K562 (cell line): ENCODE measurements around the gene SDHAF1. TPM values are rescaled to one million over a fixed set of nuclear protein-coding genes. Genes with fewer than 3 reads are reported as not detected.

ENCODE experiments used
- ATAC-seq: fragments of 200-7000 bp; cut with Tn5 transposase; 3 replicates; pipeline ENCODE4 v1.9.1; 2020; ENCODE audit warnings: moderate library complexity
- BruUV-seq: library from RNA; stranded (reverse); fragments of 400-500 nt; replicated peaks from 2 replicates; lab custom pipeline; 2021; lab: Mats Ljungman, UMichigan
- CTCF ChIA-PET: fragments of 300-600 bp; formaldehyde crosslinking; extraction: SDS; loops from one replicate; lab custom pipeline; 2021; ENCODE audit warnings: low intra/inter-chr PET ratio; lab: Yijun Ruan, JAX
- POLR2A ChIA-PET: fragments of 300-600, 350-650 bp; sonication (Branson Sonifier 250); formaldehyde crosslinking; extraction: SDS; loops from one replicate; lab custom pipeline; 2021; ENCODE audit warnings: antibody characterized with exemption, inconsistent platforms; lab: Yijun Ruan, JAX
- DNase-seq, 4 experiments: peaks; one replicate each; pipeline versions ENCODE4 v3.0.0 to v3.0.0-alpha.2; 2011 to 2018; ENCODE audit warnings: low spot score in 3 of 4, mixed read lengths in 3 of 4; ENCODE audit errors: extremely low read depth in 1 of 4
- FAIRE-seq: peaks from 2 replicates; lab custom pipeline; 2011; peaks lifted over from hg19 to GRCh38; lab: Jason Lieb, UNC
- H2AFZ ChIP-seq: 2 replicates; pipeline ENCODE4 v1.6.0; 2011; ENCODE audit warnings: low read depth, low read length, control low read depth, inconsistent platforms
- H3K27ac ChIP-seq: fragments of 200-600 bp; 3 replicates; pipeline ENCODE4 v1.8.0; 2011; ENCODE audit warnings: low read depth, mild to moderate bottlenecking, control low read depth, inconsistent platforms, low read length, moderate library complexity, mixed read lengths; ENCODE audit errors: extremely low read depth
- H3K27me3 ChIP-seq, 2 experiments: fragments of 300-600 bp in 1 of 2; 2 replicates in 1 of 2; 3 replicates in 1 of 2; pipeline versions ENCODE4 v1.6.0 to v1.8.0; 2011; ENCODE audit warnings: inconsistent platforms in 2 of 2, low read length in 2 of 2, mild to moderate bottlenecking in 1 of 2, mixed read lengths in 1 of 2, moderate library complexity in 1 of 2; ENCODE audit not compliant: control insufficient read depth in 2 of 2, insufficient read depth in 2 of 2
- H3K36me3 ChIP-seq: fragments of 300-600 bp; 3 replicates; pipeline ENCODE4 v1.8.0; 2011; ENCODE audit warnings: mild to moderate bottlenecking, low read length, inconsistent platforms; ENCODE audit not compliant: control insufficient read depth, insufficient read depth
- H3K4me1 ChIP-seq, 2 experiments: fragments of 200-600 bp in 1 of 2; replicated peaks in 1 of 2; 2 replicates in 1 of 2; 3 replicates in 1 of 2; pipeline versions ENCODE4 v1.5.1 to v1.8.0; 2011; ENCODE audit warnings: inconsistent platforms in 2 of 2, low read length in 2 of 2, mild to moderate bottlenecking in 1 of 2, mixed read lengths in 1 of 2, moderate library complexity in 1 of 2; ENCODE audit not compliant: control insufficient read depth in 2 of 2, insufficient read depth in 2 of 2
- H3K4me2 ChIP-seq: 2 replicates; pipeline ENCODE4 v1.6.1; 2011; ENCODE audit warnings: low read length, control low read depth, inconsistent platforms, mixed read lengths; ENCODE audit not compliant: insufficient read depth
- H3K4me3 ChIP-seq: fragments of 200-600 bp; sonication (generic), shearing (Covaris generic); 2 replicates; pipeline ENCODE4 v1.5.1; 2016; ENCODE audit warnings: control low read depth, inconsistent platforms
- H3K79me2 ChIP-seq: fragments of 200-600 bp; 3 replicates; pipeline ENCODE4 v1.8.0; 2011; ENCODE audit warnings: low read length, inconsistent platforms; ENCODE audit not compliant: control insufficient read depth, insufficient read depth
- H3K9ac ChIP-seq, 2 experiments: 2 replicates each; pipeline versions ENCODE4 v1.6.0 to v1.6.1; 2011; ENCODE audit warnings: low read depth in 2 of 2, low read length in 2 of 2, control low read depth in 1 of 2, inconsistent platforms in 1 of 2, mild to moderate bottlenecking in 1 of 2, mixed read lengths in 1 of 2; ENCODE audit not compliant: insufficient read depth in 1 of 2
- H3K9me1 ChIP-seq: one replicate; pipeline ENCODE4 v1.6.0; 2011; ENCODE audit warnings: inconsistent platforms, mild to moderate bottlenecking, low read length, moderate library complexity; ENCODE audit not compliant: control insufficient read depth, insufficient read depth
- H3K9me3 ChIP-seq: replicated peaks from 2 replicates; pipeline ENCODE4 v1.5.1; 2011; ENCODE audit warnings: low read depth, low read length, inconsistent platforms; ENCODE audit not compliant: control insufficient read depth, insufficient read depth
- H4K20me1 ChIP-seq: replicated peaks from 2 replicates; pipeline ENCODE4 v1.6.1; 2011; ENCODE audit warnings: low read length, inconsistent platforms, mixed read lengths; ENCODE audit not compliant: control insufficient read depth, insufficient read depth
- ATF7 ChIP-seq: fragments of 450-650 bp; IDR thresholded peaks from 2 replicates; pipeline ENCODE4 v1.7.1; 2014; ENCODE audit warnings: mild to moderate bottlenecking, moderate library complexity
- BMI1 ChIP-seq: fragments of 150-350 bp; IDR thresholded peaks from 2 replicates; pipeline ENCODE4 v1.6.1; 2014; ENCODE audit warnings: low read length
- EHMT2 ChIP-seq: fragments of 450-650 bp; IDR thresholded peaks from 2 replicates; pipeline ENCODE4 v1.6.1; 2018; ENCODE audit warnings: antibody characterized with exemption
- HDAC2 ChIP-seq: fragments of 450-650 bp; IDR thresholded peaks from 2 replicates; pipeline ENCODE4 v1.6.1; 2016; ENCODE audit warnings: mild to moderate bottlenecking
- MAZ ChIP-seq, 2 experiments: fragments of 450-650 bp in 1 of 2; sonication (generic) in 1 of 2; formaldehyde crosslinking; IDR thresholded peaks in 1 of 2; conservative IDR thresholded peaks in 1 of 2; 2 replicates each; pipeline versions ENCODE4 v1.4.0 to v1.5.0; 2020; ENCODE audit warnings: mild to moderate bottlenecking in 1 of 2, missing genetic modification reagents in 1 of 2
- NFATC3 ChIP-seq: fragments of 450-650 bp; IDR thresholded peaks from 2 replicates; pipeline ENCODE4 v1.6.1; 2017; ENCODE audit warnings: mild to moderate bottlenecking
- POLR3G ChIP-seq: IDR thresholded peaks from 2 replicates; pipeline ENCODE4 v1.6.1; 2011; ENCODE audit not compliant: insufficient read length, insufficient replicate concordance; ENCODE audit errors: extremely low read depth
- PRMT5 ChIP-seq: sonication (generic); formaldehyde crosslinking; IDR thresholded peaks from 2 replicates; pipeline ENCODE4 v1.5.0; 2020; ENCODE audit warnings: missing genetic modification reagents
- RCOR1 ChIP-seq, 2 experiments: IDR thresholded peaks; 2 replicates each; pipeline ENCODE4 v1.6.1; 2012; ENCODE audit warnings: low read depth in 2 of 2, low read length in 2 of 2, borderline replicate concordance in 1 of 2, improper control_type of control experiment in 1 of 2
- RFX7 ChIP-seq: fragments of 250-450 bp; sonication (Bioruptor Pico); IDR thresholded peaks from 2 replicates; pipeline ENCODE4 v1.5.1; 2021; ENCODE audit warnings: mild to moderate bottlenecking
- SREBF2 ChIP-seq: sonication (generic); formaldehyde crosslinking; IDR thresholded peaks from 2 replicates; pipeline ENCODE4 v1.4.0; 2020; ENCODE audit warnings: mild to moderate bottlenecking, missing genetic modification reagents
- TEAD1 ChIP-seq, 2 experiments: fragments of 450-650 bp in 1 of 2; sonication (generic) in 1 of 2; formaldehyde crosslinking; IDR thresholded peaks; 2 replicates each; pipeline versions ENCODE4 v1.4.0 to v1.8.0; 2020 to 2022; ENCODE audit warnings: mild to moderate bottlenecking in 2 of 2, missing genetic modification reagents in 1 of 2
- ZNF133 ChIP-seq: fragments of 250-450 bp; sonication (Bioruptor Pico); IDR thresholded peaks from 2 replicates; pipeline ENCODE4 v1.4.0; 2020; ENCODE audit warnings: mild to moderate bottlenecking
- ZNF197 ChIP-seq: fragments of 200-800 bp; sonication (Bioruptor generic); IDR thresholded peaks from 2 replicates; pipeline ENCODE4 v1.6.1; 2016; ENCODE audit warnings: low read depth, missing genetic modification characterization, missing compliant biosample characterization
- ZNF24 ChIP-seq: fragments of 450-650 bp; IDR thresholded peaks from 2 replicates; pipeline ENCODE4 v1.6.1; 2016
- WGBS: fragments of 100-300 bp; shearing (Covaris generic); methylation state at CpG from one replicate; pipeline ENCODE4 v1.1.6; 2016; ENCODE audit warnings: low coverage, mixed read lengths; ENCODE audit not compliant: insufficient coverage; ENCODE audit errors: missing lambda C conversion rate; 5-methylcytosine and 5-hydroxymethylcytosine counted together
- in situ Hi-C: fragments of 300-500 bp; cut with MboI; formaldehyde crosslinking; loops from 4 replicates; pipeline ENCODE4 v1.15.0; 2018; ENCODE audit warnings: inconsistent platforms, mixed read lengths
- intact Hi-C: fragments of 100-400 bp; cut with micrococcal nuclease; formaldehyde crosslinking; loops from 2 replicates; pipeline ENCODE4 v1.14.2; 2022
- polyA plus RNA-seq, 8 experiments: library from polyadenylated mRNA; depleted of rRNA in 4 of 8; stranded (reverse) in 5 of 8; unstranded in 3 of 8; fragments of >200 nt; fragmentation: Nextera tagmentation in 2 of 8; fragmentation: Illumina TruSeq in 1 of 8; extraction: Ambion mirVana in 2 of 8; extraction: Trizol in 1 of 8; gene quantifications; 2 replicates each; pipeline versions ENCODE4 v1.2.1 to v1.2.3, GENCODE V29; 2011 to 2014; ENCODE audit warnings: inconsistent platforms in 1 of 8, missing spikeins in 1 of 8
- total RNA-seq, 7 experiments: library from RNA; depleted of rRNA in 6 of 7; stranded (reverse); fragments of >200 nt in 6 of 7; fragmentation: Illumina TruSeq in 2 of 7; extraction: Trizol in 2 of 7; gene quantifications; 2 replicates each; pipeline versions ENCODE4 v1.2.1 to v1.2.3, GENCODE V29; 2011 to 2021; ENCODE audit warnings: low replicate concordance in 1 of 7
- TF ChIP-seq, protein P1 (sequence below), 2 experiments: fragments of 450-650 bp; formaldehyde crosslinking in 1 of 2; IDR thresholded peaks; 2 replicates each; pipeline versions ENCODE4 v1.4.0 to v1.6.1; 2014 to 2020; ENCODE audit warnings: mild to moderate bottlenecking in 2 of 2, borderline replicate concordance in 1 of 2, low read depth in 1 of 2

SDHAF1 gene
- total and polyA plus RNA-seq, 9 of the 15 experiments (the other 6 are each of a cell fraction or from before 2014, with no cell fraction given), result 0.42 to 55.7 (median 18.8) TPM

DNA sequence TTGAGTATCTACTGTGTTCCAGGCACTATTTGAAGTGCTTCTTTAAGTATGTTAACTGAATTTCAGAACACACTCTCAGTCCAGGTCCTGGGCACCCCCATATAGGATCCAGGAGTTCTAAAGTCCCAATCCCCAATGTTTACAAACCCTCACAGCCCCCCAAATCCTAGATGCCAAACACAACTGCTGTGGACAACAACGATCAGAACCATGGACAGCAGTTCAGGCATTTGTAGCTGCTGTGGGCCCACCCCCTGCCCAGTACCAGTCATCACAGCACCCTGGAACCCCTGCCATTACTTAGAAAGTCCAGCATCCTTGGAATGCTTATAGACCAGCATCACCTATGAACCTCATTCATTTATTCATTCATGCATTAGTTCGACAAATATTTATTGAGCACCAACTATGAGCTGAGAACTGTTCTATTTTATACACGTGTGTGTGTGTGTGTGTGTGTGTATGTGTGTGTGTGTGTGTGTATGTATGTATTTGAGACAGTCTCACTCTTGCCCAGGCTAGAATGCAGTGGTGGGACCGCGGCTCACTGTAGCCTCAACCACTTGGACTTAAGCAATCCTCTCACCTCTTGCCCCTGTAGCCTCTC, 19.3 kb upstream of the SDHAF1 start:
- in situ Hi-C loops, result no loop called here
- CTCF ChIA-PET, result no interaction called here
- TF ChIP-seq BMI1 (no peak), PRMT5 (CRISPR knock-in tag) (peak; percentile 79), ZNF133 (CRISPR knock-in tag) (no peak), ZNF24 (no peak), SREBF2 (CRISPR knock-in tag) (no peak), EHMT2 (peak; percentile 97), MAZ (CRISPR knock-in tag; conservative IDR thresholded peaks at IDR 0.05 in 1 of 2, IDR thresholded peaks at IDR 0.05 in 1 of 2) (peak in 1 of 2 experiments; percentile 32; a peak in 1 of 4 replicates), HDAC2 (0 out of 2 replicates have a peak, but pooled peaks have one; percentile 45), RFX7 (CRISPR knock-in tag) (no peak), ZNF197 (CRISPR knock-in tag) (no peak), RCOR1 (IDR thresholded peaks at IDR 0.05; ENCODE audit: borderline replicate concordance in 1 of 2, low read depth in 2 of 2, low read length in 2 of 2) (peak in 1 of 2 experiments; percentile 50; a peak in 1 of 4 replicates), TEAD1 (CRISPR knock-in tag; IDR thresholded peaks at IDR 0.05) (peak; percentile 41 to 73; a peak in 2 of 4 replicates), POLR3G (no peak), ATF7 (no peak), NFATC3 (no peak)
- TF ChIP-seq, protein P1, sequence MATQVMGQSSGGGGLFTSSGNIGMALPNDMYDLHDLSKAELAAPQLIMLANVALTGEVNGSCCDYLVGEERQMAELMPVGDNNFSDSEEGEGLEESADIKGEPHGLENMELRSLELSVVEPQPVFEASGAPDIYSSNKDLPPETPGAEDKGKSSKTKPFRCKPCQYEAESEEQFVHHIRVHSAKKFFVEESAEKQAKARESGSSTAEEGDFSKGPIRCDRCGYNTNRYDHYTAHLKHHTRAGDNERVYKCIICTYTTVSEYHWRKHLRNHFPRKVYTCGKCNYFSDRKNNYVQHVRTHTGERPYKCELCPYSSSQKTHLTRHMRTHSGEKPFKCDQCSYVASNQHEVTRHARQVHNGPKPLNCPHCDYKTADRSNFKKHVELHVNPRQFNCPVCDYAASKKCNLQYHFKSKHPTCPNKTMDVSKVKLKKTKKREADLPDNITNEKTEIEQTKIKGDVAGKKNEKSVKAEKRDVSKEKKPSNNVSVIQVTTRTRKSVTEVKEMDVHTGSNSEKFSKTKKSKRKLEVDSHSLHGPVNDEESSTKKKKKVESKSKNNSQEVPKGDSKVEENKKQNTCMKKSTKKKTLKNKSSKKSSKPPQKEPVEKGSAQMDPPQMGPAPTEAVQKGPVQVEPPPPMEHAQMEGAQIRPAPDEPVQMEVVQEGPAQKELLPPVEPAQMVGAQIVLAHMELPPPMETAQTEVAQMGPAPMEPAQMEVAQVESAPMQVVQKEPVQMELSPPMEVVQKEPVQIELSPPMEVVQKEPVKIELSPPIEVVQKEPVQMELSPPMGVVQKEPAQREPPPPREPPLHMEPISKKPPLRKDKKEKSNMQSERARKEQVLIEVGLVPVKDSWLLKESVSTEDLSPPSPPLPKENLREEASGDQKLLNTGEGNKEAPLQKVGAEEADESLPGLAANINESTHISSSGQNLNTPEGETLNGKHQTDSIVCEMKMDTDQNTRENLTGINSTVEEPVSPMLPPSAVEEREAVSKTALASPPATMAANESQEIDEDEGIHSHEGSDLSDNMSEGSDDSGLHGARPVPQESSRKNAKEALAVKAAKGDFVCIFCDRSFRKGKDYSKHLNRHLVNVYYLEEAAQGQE (IDR thresholded peaks at IDR 0.05; ENCODE audit: borderline replicate concordance), result peak; percentile 98
- TF ChIP-seq, protein P1 (CRISPR knock-in tag; IDR thresholded peaks at IDR 0.05; ENCODE audit: low read depth), result peak; percentile 95

More for the DNA sequence above, 19.3 kb upstream of the SDHAF1 start:
- intact Hi-C loops, result no loop called here
- DNase-seq (peak; percentile 45 to 78 (median 65)), FAIRE-seq (peak; percentile 72), ATAC-seq (peak; percentile 57; the same call in 1 of the 3 replicates)
- Histone ChIP-seq H3K4me1 (peaks cover 0 to 8% of the 10 kb centered on the region in 2 experiments; a peak in 1 of 5 replicates), H3K36me3 (no peaks in the 10 kb centered on the region), H3K9ac (no peak overlapping the region), H3K9me1 (no peaks in the 10 kb centered on the region), H3K79me2 (no peaks in the 10 kb centered on the region), H3K27ac (no peak overlapping the region), H3K9me3 (no peaks in the 10 kb centered on the region), H2AFZ (no peak overlapping the region), H3K4me3 (no peak overlapping the region), H4K20me1 (0 out of 2 replicates have a peak, but pooled peaks cover 3% of the 10 kb centered on the region), H3K4me2 (no peak overlapping the region), H3K27me3 (peaks cover 7 to 38% of the 10 kb centered on the region in 2 experiments; a peak in 4 of 5 replicates)
- POLR2A ChIA-PET, result interaction anchor here (0.7 kb wide), 1 partner anchor 11 kb away, joined by 3 read pairs; no protein-coding TSS in a partner anchor
- WGBS, result 0% methylated on average over 5 of the region's 5 CpGs
- no TSS peak for BruUV-seq
